Measurements from ENCODE around the gene KRTAP20-2.

KRTAP20-2 gene

DNA sequence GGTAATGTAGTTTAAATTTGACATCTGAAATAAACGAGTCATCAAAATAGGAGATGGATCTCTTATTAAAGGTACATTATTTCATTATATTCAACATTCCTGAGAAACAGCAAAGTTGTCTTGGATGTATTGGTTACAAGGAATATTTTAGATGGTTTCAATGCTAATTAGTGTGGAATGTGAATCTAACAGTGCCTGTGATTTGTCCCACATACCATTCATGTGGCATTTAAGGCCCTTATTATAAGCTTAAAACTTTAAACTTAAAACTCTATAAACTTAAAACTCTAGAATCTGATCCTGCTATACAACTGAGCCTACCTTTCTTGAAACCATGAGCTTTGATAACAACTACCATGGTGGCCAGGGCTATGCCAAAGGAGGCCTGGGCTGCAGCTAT is 34.2 kb upstream of the KRTAP20-2 start, which contains the start of gene KRTAP22-1:
Gene KRTAP22-1 (plus strand): TSS at position 301 of the 400 bp plus-strand sequence.
- no peak for TF ChIP-seq ZFP30 (CRISPR knock-in tag; IDR thresholded peaks at IDR 0.05)
- no peak for ATAC-seq

GRCh38 chr21:30605968-30606367 is 29.0 kb upstream of the KRTAP20-2 start:
- ATAC-seq: 0 out of 3 replicates have a peak, but pooled peaks have one; percentile 38
- no peak for TF ChIP-seq ZFP30 (CRISPR knock-in tag; IDR thresholded peaks at IDR 0.05)
- no peak for TF ChIP-seq TCF4 (CRISPR knock-in tag; IDR thresholded peaks at IDR 0.05; ENCODE audit: borderline replicate concordance)
- TF ChIP-seq ZFP3 (CRISPR knock-in tag; IDR thresholded peaks at IDR 0.05): no peak
- no peak for TF ChIP-seq ZNF8 (CRISPR knock-in tag; IDR thresholded peaks at IDR 0.05)
- TF ChIP-seq PATZ1 (CRISPR knock-in tag; IDR thresholded peaks at IDR 0.05; ENCODE audit: borderline replicate concordance): no peak

GRCh38 chr21:30612132-30612531 is 22.9 kb upstream of the KRTAP20-2 start:
- TF ChIP-seq TCF4 (CRISPR knock-in tag; IDR thresholded peaks at IDR 0.05; ENCODE audit: borderline replicate concordance) (no peak), CREB5 (CRISPR knock-in tag; IDR thresholded peaks at IDR 0.05; ENCODE audit: low read depth) (no peak), PPARA (CRISPR knock-in tag; IDR thresholded peaks at IDR 0.05; ENCODE audit: borderline replicate concordance) (no peak), GLIS3 (CRISPR knock-in tag; IDR thresholded peaks at IDR 0.05) (no peak), ZC3H10 (CRISPR knock-in tag; IDR thresholded peaks at IDR 0.05) (no peak), ESRRG (CRISPR knock-in tag; IDR thresholded peaks at IDR 0.05) (no peak), CSDC2 (CRISPR knock-in tag; IDR thresholded peaks at IDR 0.05) (no peak), ZFP3 (CRISPR knock-in tag; IDR thresholded peaks at IDR 0.05) (no peak)
- TF ChIP-seq, protein P1, sequence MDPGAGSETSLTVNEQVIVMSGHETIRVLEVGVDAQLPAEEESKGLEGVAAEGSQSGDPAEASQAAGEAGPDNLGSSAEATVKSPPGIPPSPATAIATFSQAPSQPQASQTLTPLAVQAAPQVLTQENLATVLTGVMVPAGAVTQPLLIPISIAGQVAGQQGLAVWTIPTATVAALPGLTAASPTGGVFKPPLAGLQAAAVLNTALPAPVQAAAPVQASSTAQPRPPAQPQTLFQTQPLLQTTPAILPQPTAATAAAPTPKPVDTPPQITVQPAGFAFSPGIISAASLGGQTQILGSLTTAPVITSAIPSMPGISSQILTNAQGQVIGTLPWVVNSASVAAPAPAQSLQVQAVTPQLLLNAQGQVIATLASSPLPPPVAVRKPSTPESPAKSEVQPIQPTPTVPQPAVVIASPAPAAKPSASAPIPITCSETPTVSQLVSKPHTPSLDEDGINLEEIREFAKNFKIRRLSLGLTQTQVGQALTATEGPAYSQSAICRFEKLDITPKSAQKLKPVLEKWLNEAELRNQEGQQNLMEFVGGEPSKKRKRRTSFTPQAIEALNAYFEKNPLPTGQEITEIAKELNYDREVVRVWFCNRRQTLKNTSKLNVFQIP (CRISPR knock-in tag; IDR thresholded peaks at IDR 0.05; ENCODE audit: borderline replicate concordance, low read depth): no peak
- ATAC-seq: no peak

- ATAC-seq: no peak
- TF ChIP-seq TSHZ2 (CRISPR knock-in tag; IDR thresholded peaks at IDR 0.05) (no peak), BACH2 (CRISPR knock-in tag; IDR thresholded peaks at IDR 0.05; ENCODE audit: borderline replicate concordance) (no peak), ZFP30 (CRISPR knock-in tag; IDR thresholded peaks at IDR 0.05) (no peak), CREB5 (CRISPR knock-in tag; IDR thresholded peaks at IDR 0.05; ENCODE audit: low read depth) (no peak), CSDC2 (CRISPR knock-in tag; IDR thresholded peaks at IDR 0.05) (no peak), GLIS3 (CRISPR knock-in tag; IDR thresholded peaks at IDR 0.05) (no peak), ZFP3 (CRISPR knock-in tag; IDR thresholded peaks at IDR 0.05) (no peak), ESRRG (CRISPR knock-in tag; IDR thresholded peaks at IDR 0.05) (no peak), SNAI2 (CRISPR knock-in tag; IDR thresholded peaks at IDR 0.05) (no peak), ZNF70 (CRISPR knock-in tag; IDR thresholded peaks at IDR 0.05) (no peak), PPARA (CRISPR knock-in tag; IDR thresholded peaks at IDR 0.05; ENCODE audit: borderline replicate concordance) (no peak)
These were observed 21.2 kb upstream of the KRTAP20-2 start, which contains the start of gene KRTAP6-1 for GRCh38 chr21:30613836-30614235. Gene KRTAP6-1 (minus strand): TSS chr21:30613930. CDS start chr21:30613904, 26 bp downstream.

GRCh38 chr21:30615199-30615598 is 19.8 kb upstream of the KRTAP20-2 start:
- no peak for TF ChIP-seq SNAI2 (CRISPR knock-in tag; IDR thresholded peaks at IDR 0.05)
- no peak for TF ChIP-seq OSR1 (CRISPR knock-in tag; IDR thresholded peaks at IDR 0.05)
- no peak for TF ChIP-seq GLIS3 (CRISPR knock-in tag; IDR thresholded peaks at IDR 0.05)
- no peak for TF ChIP-seq ZNF8 (CRISPR knock-in tag; IDR thresholded peaks at IDR 0.05)
- TF ChIP-seq TOX (CRISPR knock-in tag; IDR thresholded peaks at IDR 0.05; ENCODE audit: borderline replicate concordance): no peak
- TF ChIP-seq ISL1 (CRISPR knock-in tag; IDR thresholded peaks at IDR 0.05): no peak
- TF ChIP-seq RARB (CRISPR knock-in tag; IDR thresholded peaks at IDR 0.05): no peak
- TF ChIP-seq BACH2 (CRISPR knock-in tag; IDR thresholded peaks at IDR 0.05; ENCODE audit: borderline replicate concordance): no peak
- no peak for TF ChIP-seq ZFP3 (CRISPR knock-in tag; IDR thresholded peaks at IDR 0.05)
- TF ChIP-seq, protein P1 (CRISPR knock-in tag; IDR thresholded peaks at IDR 0.05; ENCODE audit: borderline replicate concordance, low read depth): no peak
- no peak for TF ChIP-seq ARNTL (CRISPR knock-in tag; IDR thresholded peaks at IDR 0.05; ENCODE audit: borderline replicate concordance, low read depth)
- no peak for TF ChIP-seq PPARA (CRISPR knock-in tag; IDR thresholded peaks at IDR 0.05; ENCODE audit: borderline replicate concordance)
- no peak for TF ChIP-seq CSDC2 (CRISPR knock-in tag; IDR thresholded peaks at IDR 0.05)
- TF ChIP-seq ESRRG (CRISPR knock-in tag; IDR thresholded peaks at IDR 0.05): no peak
- no peak for ATAC-seq

All from SK-N-SH treated with all-trans-retinoic acid at 6 μM for 48 hours (cell line).